NOMO-1 treated with dmso at 0.1 percent for 144 hours (cell line): ENCODE measurements around the gene ABHD14A.

Source experiments
- DNase-seq: peaks from one replicate; lab custom pipeline; 2025; ENCODE audit not compliant: unreplicated experiment; lab: John Stamatoyannopoulos, UW

Gene ABHD14A

DNA sequence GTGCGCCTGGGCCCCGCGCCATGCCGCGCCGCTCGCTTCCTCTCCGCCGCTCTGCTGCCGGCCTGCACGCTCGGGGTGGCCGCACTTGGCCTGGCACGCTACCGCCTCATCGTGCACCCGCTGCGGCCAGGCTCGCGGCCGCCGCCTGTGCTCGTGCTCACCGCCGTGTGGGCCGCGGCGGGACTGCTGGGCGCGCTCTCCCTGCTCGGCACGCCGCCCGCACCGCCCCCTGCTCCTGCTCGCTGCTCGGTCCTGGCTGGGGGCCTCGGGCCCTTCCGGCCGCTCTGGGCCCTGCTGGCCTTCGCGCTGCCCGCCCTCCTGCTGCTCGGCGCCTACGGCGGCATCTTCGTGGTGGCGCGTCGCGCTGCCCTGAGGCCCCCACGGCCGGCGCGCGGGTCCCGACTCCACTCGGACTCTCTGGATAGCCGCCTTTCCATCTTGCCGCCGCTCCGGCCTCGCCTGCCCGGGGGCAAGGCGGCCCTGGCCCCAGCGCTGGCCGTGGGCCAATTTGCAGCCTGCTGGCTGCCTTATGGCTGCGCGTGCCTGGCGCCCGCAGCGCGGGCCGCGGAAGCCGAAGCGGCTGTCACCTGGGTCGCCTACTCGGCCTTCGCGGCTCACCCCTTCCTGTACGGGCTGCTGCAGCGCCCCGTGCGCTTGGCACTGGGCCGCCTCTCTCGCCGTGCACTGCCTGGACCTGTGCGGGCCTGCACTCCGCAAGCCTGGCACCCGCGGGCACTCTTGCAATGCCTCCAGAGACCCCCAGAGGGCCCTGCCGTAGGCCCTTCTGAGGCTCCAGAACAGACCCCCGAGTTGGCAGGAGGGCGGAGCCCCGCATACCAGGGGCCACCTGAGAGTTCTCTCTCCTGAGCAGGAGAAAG lies 18.7 kb upstream of the ABHD14A start:
- DNase-seq = no peak

DNA sequence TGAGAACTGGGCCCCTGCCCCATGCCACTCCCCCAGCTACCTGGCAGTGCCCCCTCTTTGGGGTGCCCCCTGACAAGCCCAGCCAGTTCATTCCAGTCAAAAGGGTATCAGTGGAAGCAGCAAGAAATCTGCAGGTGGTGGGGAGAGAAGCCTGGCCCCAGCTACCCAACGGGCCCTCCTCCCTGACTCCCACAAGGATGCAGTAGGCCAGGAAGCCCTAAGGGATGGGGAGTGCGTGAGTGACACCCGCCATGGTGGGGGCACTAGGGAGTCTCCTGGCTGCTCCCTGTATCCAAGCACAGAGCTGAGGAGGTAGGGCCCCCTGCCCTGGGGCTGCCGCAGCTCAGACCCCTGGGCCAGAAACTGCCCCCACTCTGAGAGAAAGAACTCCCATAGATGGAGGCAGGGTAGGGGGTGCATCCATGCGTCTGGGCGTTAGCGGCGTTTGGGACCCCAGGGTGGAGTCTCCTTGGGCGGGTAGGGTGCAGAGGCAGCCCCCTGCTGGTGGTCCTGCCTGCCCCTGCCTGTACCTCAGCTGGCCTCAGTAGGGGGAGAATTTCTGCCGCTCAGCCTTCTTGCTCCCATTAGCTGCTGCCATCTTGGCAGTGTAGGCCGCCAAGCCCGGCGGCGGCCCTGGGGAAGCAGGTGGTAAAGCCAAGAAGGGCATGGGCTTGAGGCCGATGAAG lies 17.2 kb upstream of the ABHD14A start:
- no peak for DNase-seq

DNA sequence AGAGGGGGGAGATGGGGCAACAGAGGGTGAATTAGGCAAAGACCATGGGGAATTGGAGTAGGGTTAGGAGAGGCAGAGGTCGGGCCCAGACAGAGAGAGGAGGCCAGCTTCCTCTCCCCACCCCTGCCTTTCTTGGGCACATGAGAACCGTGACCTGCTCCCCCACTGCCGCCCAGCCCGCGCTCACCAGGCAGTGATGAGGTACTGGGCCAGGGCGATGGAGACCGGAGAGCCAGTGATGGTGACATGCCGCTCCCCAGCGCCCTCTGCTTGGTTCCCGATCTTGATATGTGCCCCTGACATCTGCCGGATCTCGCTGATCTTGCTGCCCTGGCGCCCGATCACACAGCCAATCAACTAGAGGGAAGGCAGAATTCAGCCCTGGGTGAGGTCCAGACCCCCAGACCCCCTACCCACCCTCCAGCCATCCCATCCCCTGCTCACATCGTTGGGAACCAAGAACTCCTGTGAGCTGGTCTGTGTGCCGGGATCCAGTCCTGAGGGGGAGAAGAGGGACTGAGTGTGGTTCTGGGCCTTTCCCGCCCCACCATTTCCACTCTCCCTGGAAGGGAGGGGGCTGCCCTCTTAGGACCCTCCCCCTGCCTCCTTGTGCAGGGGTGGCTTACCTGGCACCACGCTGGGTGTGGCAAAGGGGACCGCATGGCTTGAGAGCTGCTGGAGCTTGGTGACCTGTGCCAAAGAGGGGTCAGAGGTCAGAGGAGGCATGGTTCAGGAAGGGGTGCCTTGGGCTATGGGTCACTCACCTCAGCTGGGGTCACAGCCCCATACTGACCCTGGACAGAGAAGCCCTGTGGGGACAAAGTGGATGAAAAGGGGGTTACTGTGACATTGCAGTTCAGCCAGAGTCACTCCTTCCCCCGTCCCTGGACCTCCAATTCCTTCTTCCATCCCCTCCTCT lies 16.0 kb upstream of the ABHD14A start:
- no peak for DNase-seq

DNA sequence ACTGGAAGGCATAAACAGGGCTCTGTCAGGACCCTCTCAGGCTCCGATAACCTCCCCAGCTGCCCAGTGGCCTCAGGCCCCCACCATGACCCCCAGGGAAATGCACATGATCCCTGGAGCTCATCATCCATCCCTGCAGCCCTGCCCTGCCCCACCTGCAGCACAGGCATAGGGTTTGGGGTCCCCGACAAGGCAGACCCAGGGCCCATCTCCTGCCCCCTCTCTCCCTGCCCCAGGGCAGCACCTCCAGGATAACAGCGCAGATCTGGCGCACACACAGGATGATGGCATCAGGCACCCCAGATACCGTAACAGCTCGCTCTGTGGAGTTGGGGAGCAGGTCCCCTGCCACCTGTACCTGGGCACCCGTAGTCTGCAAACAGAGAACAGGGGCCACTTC lies 15.2 kb upstream of the ABHD14A start:
- no peak for DNase-seq

DNA sequence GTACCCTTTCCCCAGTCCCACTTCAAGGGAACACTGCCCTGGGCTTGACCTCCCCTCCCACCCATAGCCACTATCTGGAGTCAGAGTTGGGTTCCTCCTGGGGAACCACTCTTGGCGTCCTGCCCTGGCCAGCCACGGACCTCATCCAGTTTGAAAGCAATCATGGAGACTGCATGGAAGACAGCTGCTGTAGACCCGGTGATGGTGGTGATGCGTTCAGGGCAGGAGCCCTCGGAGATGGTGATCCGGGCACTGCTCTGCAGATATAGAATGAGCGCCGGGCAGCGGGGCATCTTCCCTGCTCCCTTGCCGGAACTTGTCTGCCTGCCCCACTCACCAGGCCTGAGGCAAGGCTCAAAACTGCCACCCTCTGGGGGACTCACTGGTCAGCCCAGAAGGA lies 14.5 kb upstream of the ABHD14A start:
- no peak for DNase-seq

DNA sequence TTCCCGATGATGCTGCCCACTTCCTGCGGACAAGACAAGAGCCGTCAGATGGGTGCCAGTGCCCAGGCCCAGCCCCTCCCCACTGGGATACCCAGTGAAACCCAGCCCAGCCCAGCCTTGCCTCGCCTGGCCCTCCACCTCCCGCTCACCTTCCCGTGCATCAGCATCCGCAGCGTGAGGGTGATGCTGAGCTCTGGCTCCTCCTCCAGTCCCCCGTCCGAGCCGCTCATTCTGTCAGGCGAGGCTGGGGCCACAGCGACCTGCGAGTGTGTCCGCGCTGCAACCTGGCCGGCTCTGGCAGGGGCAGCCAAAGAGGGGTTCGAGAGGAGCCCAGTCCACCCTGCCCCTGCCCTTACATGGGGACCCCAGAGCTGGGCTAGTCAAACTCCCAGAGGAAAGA lies 13.9 kb upstream of the ABHD14A start:
- DNase-seq = no peak

DNA sequence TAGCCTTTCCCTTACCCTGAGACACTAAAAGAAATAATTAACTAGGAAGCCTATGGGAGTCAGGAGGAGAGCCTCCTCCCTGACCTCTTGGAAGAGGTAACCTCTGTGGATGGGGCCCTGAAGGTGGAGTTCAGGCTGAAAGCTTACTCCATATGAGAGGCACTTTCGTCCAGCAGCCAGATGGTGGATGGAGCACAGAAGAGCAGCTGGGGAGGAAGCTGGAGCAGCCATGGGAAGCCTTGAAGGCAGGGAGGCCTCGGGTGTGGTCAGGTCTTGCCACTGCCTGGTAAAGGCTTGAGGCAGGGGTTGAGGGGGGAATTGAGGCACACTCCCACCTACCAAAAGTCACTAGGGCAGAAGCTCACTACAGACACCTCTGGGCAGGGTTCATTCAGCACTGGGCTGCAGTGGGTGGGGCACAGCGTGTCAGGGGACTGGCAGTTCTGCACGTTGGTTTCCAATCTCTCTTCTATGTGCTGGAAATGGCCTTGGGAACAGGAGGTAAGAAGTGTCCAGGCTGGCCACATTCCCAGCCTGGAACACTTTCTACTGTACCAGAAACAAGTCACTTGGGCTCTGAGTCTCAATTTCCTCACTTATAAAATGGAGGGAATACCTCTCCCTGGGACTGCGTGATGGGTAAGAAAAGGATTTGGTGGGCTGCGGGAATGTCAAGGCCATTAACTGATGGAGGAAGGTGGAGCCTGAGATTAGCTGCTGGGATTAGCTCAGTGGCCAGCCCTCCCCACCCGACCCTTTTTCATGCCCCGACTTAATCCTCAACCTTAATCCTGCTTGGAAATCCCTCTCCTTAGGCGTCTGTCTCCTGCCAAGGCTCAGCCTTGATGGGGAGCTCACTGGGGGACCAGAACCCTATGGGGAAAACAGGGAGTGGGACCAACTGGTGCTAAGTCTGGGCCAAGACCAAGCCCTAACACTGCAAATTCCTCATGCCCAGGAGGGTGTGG lies 13.0 kb upstream of the ABHD14A start:
- DNase-seq = no peak

DNA sequence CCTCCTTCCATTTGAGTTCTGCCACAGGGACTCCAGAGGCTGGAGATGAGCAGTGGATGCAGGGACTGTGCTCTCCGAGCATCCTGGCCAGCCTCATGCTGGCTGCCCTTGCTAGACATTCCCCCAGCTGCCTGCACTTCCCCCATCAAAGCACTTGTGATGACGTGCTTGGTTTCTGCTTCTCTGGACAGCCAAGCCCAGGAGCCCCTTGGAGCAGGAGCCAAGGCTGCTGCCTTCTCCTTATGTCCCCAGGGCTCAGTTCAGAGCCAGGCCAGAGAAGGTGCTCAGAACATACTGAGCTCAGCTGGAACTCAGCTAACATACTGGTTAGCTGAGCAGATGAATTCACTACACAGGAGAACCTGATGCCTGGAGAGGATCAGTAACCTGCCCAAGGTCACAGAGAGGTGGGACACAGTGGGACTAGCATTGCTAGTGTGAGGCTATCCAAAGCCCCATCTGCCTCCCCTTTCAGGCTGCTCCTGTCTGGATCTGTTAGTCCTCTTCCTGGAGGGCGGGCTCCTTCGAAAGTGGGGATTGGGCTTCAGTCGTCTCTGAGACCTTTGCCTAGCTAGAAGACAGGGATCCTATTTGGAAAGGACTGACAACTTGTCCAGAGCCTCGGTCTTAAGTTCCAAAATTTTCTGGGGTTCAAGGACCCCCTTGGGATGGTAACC lies 11.9 kb upstream of the ABHD14A start:
- no peak for DNase-seq

DNA sequence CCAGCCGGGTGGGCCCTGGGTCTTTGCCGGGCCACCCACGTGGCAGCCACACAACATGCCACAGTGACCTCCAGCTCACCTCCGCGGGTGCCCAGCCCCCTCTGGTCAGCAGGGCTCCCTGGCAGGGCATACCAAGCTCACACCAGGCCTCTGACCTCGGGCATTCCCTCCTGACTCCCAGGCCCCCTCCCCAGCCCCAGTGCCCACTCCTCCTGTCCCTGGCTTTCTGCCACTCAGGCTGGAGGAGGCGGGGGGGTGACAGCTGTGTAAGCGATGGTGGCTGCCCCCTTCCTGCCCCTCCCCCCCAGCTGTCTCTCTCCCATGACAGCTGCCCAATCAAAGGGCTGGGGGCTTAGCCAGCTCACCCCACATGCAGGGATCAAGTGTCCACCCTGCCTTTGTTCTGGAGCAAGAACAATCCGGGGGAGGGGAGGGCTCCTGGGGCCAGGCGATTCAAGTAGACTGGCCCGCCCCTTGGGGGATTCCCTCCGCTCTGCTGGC lies 10.9 kb upstream of the ABHD14A start:
- no peak for DNase-seq

DNA sequence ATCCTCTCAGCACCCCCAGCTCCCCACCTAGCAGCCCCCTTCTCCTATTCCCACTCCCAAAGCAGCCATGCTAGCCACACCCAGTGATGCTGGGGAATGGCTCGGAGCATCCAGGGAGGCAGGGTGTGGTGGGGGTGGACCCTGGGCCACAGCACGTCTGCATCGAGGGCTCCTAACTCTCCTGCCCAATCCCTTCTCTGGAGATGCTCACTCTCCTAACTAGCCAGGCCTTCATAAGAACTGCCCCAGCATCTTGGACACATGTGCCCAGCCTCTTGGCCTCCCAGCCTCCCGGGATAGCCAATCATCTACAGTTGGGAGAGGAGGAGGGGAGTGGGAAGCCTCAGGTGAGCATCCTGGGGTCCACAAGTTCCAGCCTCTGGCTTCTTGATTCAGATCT lies 10.3 kb upstream of the ABHD14A start:
- no peak for DNase-seq

DNA sequence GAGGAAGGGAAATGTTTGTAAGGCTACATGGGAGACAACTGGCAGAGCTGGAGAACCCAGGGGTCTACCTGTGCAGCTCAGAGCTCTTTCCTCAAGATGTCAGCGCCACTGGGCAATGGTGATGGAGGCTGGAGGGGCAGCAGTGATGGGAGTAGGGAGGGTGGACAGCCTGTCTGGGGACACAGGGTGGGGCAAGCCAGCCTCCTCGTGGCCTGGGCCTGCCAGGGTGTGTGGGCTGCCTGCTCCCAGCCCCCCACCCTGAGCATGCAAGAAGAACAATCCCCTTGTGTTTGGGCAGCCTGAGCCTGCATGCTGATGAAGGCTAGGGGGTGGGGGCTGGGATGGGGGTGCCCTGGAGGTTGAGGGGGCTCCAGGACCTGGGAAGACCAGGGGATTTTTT lies 8.8 kb upstream of the ABHD14A start:
- no peak for DNase-seq

DNA sequence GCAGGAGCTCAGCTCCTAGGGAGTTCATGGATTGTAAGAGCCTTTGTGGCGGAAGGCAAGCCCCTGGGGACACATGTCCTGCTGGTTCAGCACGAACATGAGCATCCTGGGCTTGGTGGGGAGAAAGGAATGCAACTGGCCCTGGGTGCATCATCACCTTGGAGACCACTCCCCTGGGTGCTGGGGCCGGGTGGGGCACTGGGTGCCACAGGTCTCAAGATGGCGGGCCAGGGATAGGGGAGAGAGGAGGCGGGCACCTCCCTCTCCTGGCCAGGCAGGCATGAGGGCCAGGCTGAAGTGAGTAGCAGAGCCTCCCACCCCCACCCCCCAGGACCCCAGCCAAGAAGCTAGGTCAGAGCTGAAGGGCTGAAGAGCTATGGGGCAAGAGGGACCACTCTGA lies 8.4 kb upstream of the ABHD14A start:
- DNase-seq = no peak

DNA sequence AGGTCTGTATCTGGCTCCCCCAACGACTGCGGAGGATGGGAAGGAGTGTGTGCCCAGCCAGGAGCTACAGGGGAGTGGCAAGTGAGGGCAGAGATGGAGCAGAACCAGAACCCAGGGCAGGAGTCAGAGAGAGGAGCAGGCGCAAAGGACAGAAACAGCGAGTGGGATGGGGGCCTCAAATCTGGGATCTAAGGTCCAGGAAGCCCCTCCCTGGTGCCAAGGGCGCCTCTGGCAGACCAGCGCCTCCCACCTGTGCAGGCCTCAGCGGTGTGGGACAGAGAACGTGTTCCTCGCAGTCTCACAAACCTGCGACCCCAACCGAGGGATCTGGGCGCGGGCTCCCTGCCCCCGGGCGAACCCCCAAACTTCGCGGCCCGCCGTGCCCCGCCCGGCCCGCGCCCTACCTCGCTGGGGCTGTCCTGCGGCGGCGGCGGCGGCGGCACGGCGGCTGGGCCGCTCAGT lies 7.9 kb upstream of the ABHD14A start:
- DNase-seq = no peak

DNA sequence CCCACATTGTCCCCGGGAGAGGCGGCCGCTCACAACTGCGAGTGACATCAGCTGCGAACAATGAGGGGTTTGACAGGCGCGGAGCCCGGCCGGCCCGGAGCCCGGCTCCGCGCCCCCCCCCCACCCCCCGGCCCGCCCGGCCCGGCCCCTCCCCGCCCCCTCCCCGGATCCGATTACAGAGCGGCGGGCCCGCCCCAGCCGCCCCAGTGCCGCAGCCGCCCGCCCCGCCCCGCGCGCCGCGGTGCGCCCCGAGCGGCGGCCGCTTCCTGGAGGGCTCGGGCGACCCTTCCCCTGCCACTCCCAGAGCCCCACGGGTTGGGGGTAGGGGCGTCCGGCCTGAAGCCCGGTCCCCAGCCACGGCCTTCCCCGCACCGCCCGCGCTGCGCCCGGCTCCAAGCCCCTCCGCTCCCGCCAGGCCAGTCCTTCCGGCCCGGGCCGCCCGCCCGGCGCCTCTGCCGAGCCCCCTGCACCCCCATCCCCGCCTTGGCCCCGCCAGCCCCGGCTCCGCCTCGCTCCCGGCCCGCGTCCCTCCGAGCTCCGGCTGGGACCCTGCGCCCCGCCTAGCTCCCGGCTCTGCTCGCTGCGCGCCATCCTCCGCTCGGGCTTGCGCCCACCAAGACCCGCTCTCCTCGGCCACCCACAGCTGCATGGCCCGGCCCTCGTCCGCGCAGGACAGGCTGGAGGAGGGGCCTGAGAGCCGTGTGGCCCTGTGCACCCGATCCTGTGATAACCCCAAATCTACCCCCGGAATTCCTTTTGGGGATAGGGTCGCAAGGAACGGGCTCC lies 7.3 kb upstream of the ABHD14A start, which contains the start of gene PCBP4:
Gene PCBP4, minus strand, starts transcription at position 71 of the 786 bp plus-strand sequence. CDS start 6,214 bp downstream, outside the sequence.
- no peak for DNase-seq

DNA sequence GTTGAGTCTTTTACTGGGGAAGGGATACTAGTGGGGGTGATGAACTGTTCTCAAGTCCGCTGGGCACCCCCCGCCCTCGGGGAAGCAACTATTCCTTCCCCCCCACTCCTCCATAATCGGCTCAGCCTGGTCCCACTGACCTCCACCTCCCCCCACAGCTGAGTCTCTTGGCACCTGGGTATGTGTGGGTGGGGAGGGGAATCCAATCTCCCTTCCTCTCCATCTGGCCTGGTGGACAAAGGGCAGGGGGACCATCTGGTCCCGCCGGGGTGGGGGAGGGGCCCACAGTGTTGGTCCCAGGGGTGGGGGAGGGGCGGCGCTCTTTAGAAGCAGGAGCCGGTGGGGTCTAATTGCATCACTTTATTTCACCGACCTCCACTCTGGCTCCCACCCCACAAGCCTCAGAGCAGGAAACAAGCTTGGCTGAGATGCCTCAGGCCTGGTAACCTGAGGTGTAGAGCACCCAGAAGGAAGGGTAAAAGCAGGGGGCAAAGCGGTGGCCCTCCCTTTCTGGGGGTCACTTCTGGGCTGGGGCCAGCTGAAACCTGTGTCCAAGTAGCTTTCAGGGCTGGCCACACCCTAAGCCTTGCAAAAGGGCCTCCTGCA lies 6.6 kb upstream of the ABHD14A start:
- no peak for DNase-seq

DNA sequence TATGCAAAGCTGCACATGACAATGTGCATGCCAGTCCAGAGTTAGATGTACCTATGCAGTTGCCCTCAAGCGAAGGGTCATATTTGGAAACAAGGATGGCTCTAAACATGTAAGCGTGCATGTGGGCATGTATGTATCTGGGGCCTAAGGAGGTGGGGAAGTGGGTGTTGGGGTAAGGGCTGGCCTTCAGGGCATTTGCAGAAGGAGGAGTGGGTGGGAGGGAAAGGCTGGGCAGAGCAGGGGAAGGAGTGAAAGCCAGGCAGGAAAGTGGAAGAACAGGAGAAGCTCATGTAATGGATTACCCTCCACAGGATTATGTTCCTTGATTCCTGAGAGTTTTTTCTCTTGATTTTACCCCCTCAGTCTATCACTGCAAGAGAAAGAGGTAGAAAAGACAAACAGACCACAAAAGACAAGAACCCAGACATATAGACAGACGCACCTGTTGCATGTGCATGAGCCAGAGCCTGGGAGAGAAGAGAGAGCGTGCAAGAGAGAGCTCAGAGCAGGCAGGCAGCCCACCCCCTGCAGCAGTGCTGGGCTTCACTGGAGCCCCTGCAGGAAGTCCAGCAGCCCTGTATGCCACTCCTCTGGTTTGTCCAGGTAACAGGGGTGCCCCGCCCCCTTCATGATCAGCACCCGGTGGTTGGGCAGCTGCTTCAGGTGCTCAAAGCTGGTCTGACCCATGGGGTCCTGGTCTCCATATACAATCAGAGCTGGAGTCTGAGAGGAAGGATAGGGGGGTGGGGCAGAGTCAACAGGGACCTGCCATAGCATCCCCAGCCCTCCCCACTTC lies 5.8 kb upstream of the ABHD14A start:
- no peak for DNase-seq

DNA sequence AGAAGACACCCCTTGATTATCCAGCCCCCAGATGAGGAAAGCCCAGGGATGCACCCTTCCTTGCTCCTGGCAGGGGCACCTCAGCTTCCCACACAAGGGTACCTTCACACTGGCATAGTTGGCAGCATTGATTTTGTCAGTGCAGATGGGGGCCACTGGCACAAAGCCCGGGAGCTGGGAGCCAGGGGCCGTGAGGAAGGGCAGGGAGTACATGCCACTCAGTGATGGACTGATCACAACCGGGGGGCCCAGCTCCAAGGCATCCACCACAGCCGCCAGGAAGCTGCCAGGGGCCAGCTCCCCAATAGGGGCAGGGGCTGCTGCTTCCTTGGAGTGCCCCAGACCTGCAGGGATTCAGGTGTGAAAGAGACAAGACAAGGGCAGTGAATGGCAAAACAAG lies 5.0 kb upstream of the ABHD14A start:
- DNase-seq = no peak
